Upper lobe of left lung (tissue), 6 donors: Measurements from ENCODE around the gene NAALADL1. TPM values are rescaled to one million over a fixed set of nuclear protein-coding genes. Genes with fewer than 3 reads are reported as not detected.
A peak's percentile ranks its signal among the peaks of the same experiment; 100 is the strongest.

Experiments used
- ATAC-seq, 2 donors: fragments of 200-7000 bp; cut with Tn5 transposase; one replicate each; pipeline ENCODE4 v1.9.1; 2022; ENCODE audit warnings: mild to moderate bottlenecking in 2 of 2, moderate library complexity in 2 of 2; ENCODE audit not compliant: low FRiP score in 2 of 2
- DNase-seq, 2 donors: peaks; one replicate each; pipeline ENCODE4 v3.0.0-alpha.2; 2019 to 2020
- H3K27ac ChIP-seq, 4 donors: fragments of 200-600 bp; sonication (generic); one replicate each; pipeline ENCODE4 v1.5.1; 2016 to 2019
- H3K27me3 ChIP-seq, 4 donors: fragments of 200-600 bp; sonication (generic); one replicate each; pipeline ENCODE4 v1.5.1; 2017 to 2019
- H3K36me3 ChIP-seq, 4 donors: fragments of 200-600 bp; sonication (generic); one replicate each; pipeline ENCODE4 v1.5.1; 2016 to 2019
- H3K4me1 ChIP-seq, 4 donors: fragments of 200-600 bp; sonication (generic); one replicate each; pipeline ENCODE4 v1.5.1; 2018 to 2019
- H3K4me3 ChIP-seq, 4 donors: fragments of 200-600 bp; sonication (generic); one replicate each; pipeline ENCODE4 v1.5.1; 2017 to 2019; ENCODE audit warnings: mild to moderate bottlenecking in 2 of 4, moderate library complexity in 1 of 4
- H3K9me3 ChIP-seq, 4 donors: fragments of 200-600 bp; sonication (generic); one replicate each; pipeline ENCODE4 v1.5.1; 2018 to 2019
- CTCF ChIP-seq, 6 experiments: fragments of 450-650 bp in 4 of 6; fragments of 200-600 bp in 2 of 6; sonication (generic) in 2 of 6; IDR thresholded peaks; one replicate each; pipeline ENCODE4 v1.5.1; 2016 to 2019; ENCODE audit warnings: antibody characterized with exemption in 6 of 6
- EP300 ChIP-seq, 4 donors: sonication (generic); formaldehyde crosslinking; IDR thresholded peaks; one replicate each; pipeline ENCODE4 v1.5.1; 2017; ENCODE audit warnings: antibody characterized with exemption in 4 of 4, control low read depth in 2 of 4
- POLR2A ChIP-seq, 4 donors: fragments of 450-650 bp; IDR thresholded peaks; one replicate each; pipeline ENCODE4 v1.5.1; 2016 to 2017; ENCODE audit warnings: antibody characterized with exemption in 4 of 4, mild to moderate bottlenecking in 2 of 4
- POLR2AphosphoS5 ChIP-seq, 2 donors: sonication (generic); formaldehyde crosslinking; IDR thresholded peaks; one replicate each; pipeline ENCODE4 v1.5.1; 2017; ENCODE audit warnings: antibody characterized with exemption in 2 of 2
- WGBS, 2 donors: methylation state at CpG; one replicate each; pipeline ENCODE4 v1.1.5; 2017 to 2018; 5-methylcytosine and 5-hydroxymethylcytosine counted together
- small RNA-seq, 4 donors: library from RNA; depleted of rRNA; stranded (forward); fragments of <200 nt; gene quantifications; one replicate each; pipeline ENCODE3, GENCODE V24; 2016
- total RNA-seq, 6 donors: library from RNA; depleted of rRNA in 4 of 6; stranded (reverse); fragments of >200 nt in 4 of 6; gene quantifications; one replicate each; pipeline versions ENCODE4 v1.1.0 to v1.2.1, GENCODE V29; 2016 to 2021
- donor health status: DM: no; HTN: no; CAD: no; lungs with moderate emphysema.
- donor health status: DM: no; HTN: yes; CAD: no; lungs with severe emphysema.

The NAALADL1 gene
- total RNA-seq, 6 donors from 2014 or later: 5.9 to 27.2 (median 9.1) TPM

GRCh38 chr11:64996327-64996709, 62.0 kb downstream of the NAALADL1 start:
- H3K4me1 ChIP-seq: peaks cover 28 to 54% (median 39%) of the 10 kb centered on the region in 4 donors
- no peaks in the 10 kb centered on the region for H3K9me3 ChIP-seq
- peaks cover 0 to 3% (median 0%) of the 10 kb centered on the region in 4 donors for H3K36me3 ChIP-seq
- no peak for TF ChIP-seq POLR2AphosphoS5 (IDR thresholded peaks at IDR 0.05)
- no peak for TF ChIP-seq EP300 (IDR thresholded peaks at IDR 0.05)
- TF ChIP-seq POLR2A (IDR thresholded peaks at IDR 0.05): no peak
- no peak for TF ChIP-seq CTCF (IDR thresholded peaks at IDR 0.05)
- H3K4me3 ChIP-seq: peak overlapping the region; percentile 43 to 66 (median 53)
- WGBS, 2 donors: 16 to 32% methylated on average over 11 of the region's 11 CpGs
- no peaks in the 10 kb centered on the region for H3K27me3 ChIP-seq
- ATAC-seq (peak in 1 of 2 donors; percentile 18), DNase-seq (no peak)
- H3K27ac ChIP-seq: peak overlapping the region; percentile 71 to 87 (median 84)

Small RNAs within 50 kb of the gene (small RNA-seq; reads per million reads assigned to genes)
- gene MIR6879 (0 to 0.44 (median 0) reads per million in 4 donors), gene SNX15 (0 reads per million in 4 donors)

Other genes with a start within 250 kb of the NAALADL1 start
- 10 to 100 TPM; 15.4 to 47.1 (median 24.4) TPM for gene MEN1, start 248.0 kb downstream of the NAALADL1 start, total RNA-seq
- gene CDC42BPG, start 213.9 kb downstream of the NAALADL1 start, total RNA-seq: 10 to 100 TPM; 21.6 to 62.4 (median 26.0) TPM
- 100 to 1,000 TPM in 4 of 6 donors, 10 to 100 TPM in 2; 43.0 to 167 (median 103) TPM for gene EHD1, start 179.9 kb downstream of the NAALADL1 start, total RNA-seq
- gene ATG2A, start 141.3 kb downstream of the NAALADL1 start, total RNA-seq: 10 to 100 TPM; 24.6 to 59.2 (median 33.3) TPM
- 10 to 100 TPM; 21.0 to 48.1 (median 27.5) TPM for gene PPP2R5B, start 133.9 kb downstream of the NAALADL1 start, total RNA-seq
- not detected for gene GPHA2, start 122.7 kb downstream of the NAALADL1 start, total RNA-seq
- under 1 TPM in 1 of 6 donors, not detected in 5; 0.15 TPM for gene MAJIN, start 86.4 kb downstream of the NAALADL1 start, total RNA-seq
- 10 to 100 TPM in 1 of 6 donors, 1 to 10 TPM in 5; 1.7 to 36.7 (median 6.0) TPM for gene BATF2, start 61.6 kb downstream of the NAALADL1 start, total RNA-seq
- 100 to 1,000 TPM in 1 of 6 donors, 10 to 100 TPM in 5; 41.9 to 113 (median 81.2) TPM for gene ARL2, start 44.4 kb downstream of the NAALADL1 start, total RNA-seq
- gene SNX15, start 31.1 kb downstream of the NAALADL1 start, total RNA-seq: 10 to 100 TPM; 14.7 to 32.1 (median 21.2) TPM
- gene SAC3D1, start 17.3 kb downstream of the NAALADL1 start, total RNA-seq: 10 to 100 TPM in 5 of 6 donors, 1 to 10 TPM in 1; 9.1 to 18.9 (median 14.5) TPM
- 1 to 10 TPM; 1.0 to 4.4 (median 1.8) TPM for gene CDCA5, start 25.5 kb upstream of the NAALADL1 start, total RNA-seq
- gene ZFPL1, start 25.7 kb upstream of the NAALADL1 start, total RNA-seq: 10 to 100 TPM; 21.4 to 39.8 (median 34.6) TPM
- gene VPS51, start 37.7 kb upstream of the NAALADL1 start, total RNA-seq: 100 to 1,000 TPM; 102 to 531 (median 175) TPM
- 10 to 100 TPM; 36.8 to 82.7 (median 45.5) TPM for gene TM7SF2, start 53.3 kb upstream of the NAALADL1 start, total RNA-seq
- 10 to 100 TPM; 12.6 to 28.5 (median 15.2) TPM for gene ZNHIT2, start 59.1 kb upstream of the NAALADL1 start, total RNA-seq
- gene FAU, start 63.6 kb upstream of the NAALADL1 start, total RNA-seq: 1,000 to 10,000 TPM in 1 of 6 donors, 100 to 1,000 TPM in 5; 405 to 1,014 (median 590) TPM
- 10 to 100 TPM; 15.7 to 78.6 (median 57.1) TPM for gene MRPL49, start 63.8 kb upstream of the NAALADL1 start, total RNA-seq
- gene SYVN1, start 76.0 kb upstream of the NAALADL1 start, total RNA-seq: 10 to 100 TPM; 31.1 to 70.6 (median 50.0) TPM
- gene SPDYC, start 111.7 kb upstream of the NAALADL1 start, total RNA-seq: not detected
- 100 to 1,000 TPM; 152 to 327 (median 235) TPM for gene CAPN1, start 123.4 kb upstream of the NAALADL1 start, total RNA-seq
- gene POLA2, start 203.4 kb upstream of the NAALADL1 start, total RNA-seq: 10 to 100 TPM in 3 of 6 donors, 1 to 10 TPM in 3; 6.0 to 19.9 (median 8.7) TPM